Choroid plexus epithelial cell (primary cell): ENCODE data around the gene PIN1.

Experiments used
- DNase-seq: peaks from one replicate; pipeline ENCODE4 v3.0.0-alpha.2; 2010; ENCODE audit warnings: low read depth
- H3K4me3 ChIP-seq: 2 replicates; pipeline ENCODE4 v1.5.1; 2011; ENCODE audit warnings: low read depth, mild to moderate bottlenecking, control low read depth, low read length, moderate library complexity
- TF ChIP-seq, protein P1 (sequence below): conservative IDR thresholded peaks from 2 replicates; pipeline ENCODE4 v1.5.1; 2011; ENCODE audit warnings: low read depth, mild to moderate bottlenecking, control low read depth, inconsistent platforms, low read length, moderate library complexity

PIN1 gene

DNA sequence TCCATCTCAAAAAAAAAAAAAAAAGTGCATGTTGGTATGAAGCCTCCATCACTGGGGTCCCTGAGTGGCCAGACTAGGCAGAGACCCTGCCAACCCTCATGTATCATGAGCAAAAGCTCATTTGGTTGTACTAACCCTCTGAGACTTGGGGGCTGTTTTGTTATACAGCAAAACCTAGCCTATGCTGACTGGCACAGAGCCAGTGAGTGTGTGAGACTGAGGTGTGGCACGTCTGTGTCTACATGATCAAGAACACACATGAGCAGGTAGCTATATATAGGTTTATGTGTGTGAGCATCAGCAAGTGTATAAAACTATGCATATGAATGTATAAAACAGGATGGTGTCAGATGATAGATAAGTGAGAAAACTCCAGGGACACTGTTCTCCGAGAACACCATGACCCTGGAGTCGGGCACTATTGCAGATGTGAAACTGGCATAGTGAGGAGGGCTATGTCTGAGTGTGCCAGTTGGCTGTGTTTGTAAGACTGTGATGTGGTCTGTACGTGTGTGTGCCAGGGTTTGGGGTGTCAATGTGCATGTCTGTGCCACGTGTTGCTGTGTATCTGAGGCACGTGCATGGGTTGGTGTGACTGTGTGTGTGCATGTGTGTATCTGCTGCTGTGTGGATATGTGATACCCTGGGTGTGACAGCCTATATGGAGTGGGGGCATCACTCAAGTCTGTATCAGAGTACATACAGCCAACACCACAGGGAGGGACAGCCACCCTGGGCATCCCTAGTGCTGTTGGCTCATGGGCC, 56.7 kb downstream of the PIN1 start:
- TF ChIP-seq, protein P1, sequence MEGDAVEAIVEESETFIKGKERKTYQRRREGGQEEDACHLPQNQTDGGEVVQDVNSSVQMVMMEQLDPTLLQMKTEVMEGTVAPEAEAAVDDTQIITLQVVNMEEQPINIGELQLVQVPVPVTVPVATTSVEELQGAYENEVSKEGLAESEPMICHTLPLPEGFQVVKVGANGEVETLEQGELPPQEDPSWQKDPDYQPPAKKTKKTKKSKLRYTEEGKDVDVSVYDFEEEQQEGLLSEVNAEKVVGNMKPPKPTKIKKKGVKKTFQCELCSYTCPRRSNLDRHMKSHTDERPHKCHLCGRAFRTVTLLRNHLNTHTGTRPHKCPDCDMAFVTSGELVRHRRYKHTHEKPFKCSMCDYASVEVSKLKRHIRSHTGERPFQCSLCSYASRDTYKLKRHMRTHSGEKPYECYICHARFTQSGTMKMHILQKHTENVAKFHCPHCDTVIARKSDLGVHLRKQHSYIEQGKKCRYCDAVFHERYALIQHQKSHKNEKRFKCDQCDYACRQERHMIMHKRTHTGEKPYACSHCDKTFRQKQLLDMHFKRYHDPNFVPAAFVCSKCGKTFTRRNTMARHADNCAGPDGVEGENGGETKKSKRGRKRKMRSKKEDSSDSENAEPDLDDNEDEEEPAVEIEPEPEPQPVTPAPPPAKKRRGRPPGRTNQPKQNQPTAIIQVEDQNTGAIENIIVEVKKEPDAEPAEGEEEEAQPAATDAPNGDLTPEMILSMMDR: no peak
- DNase-seq: no peak
- H3K4me3 ChIP-seq: no peak overlapping the region
